Activated T-cell treated with anti-CD3 and anti-CD28 coated beads, Interleukin-2, amount 50 U/mL, for 24 hours (primary cell): Measurements from ENCODE around the gene ARHGAP42.
"Not testable (repeated sequence)": the region's sequence is repeated elsewhere in the genome, so short reads cannot be mapped to it uniquely, and the experiment has no call there.

ENCODE experiments used
- DNase-seq: peaks from one replicate; pipeline ENCODE4 v3.0.0-alpha.2; 2020
- H3K27ac Mint-ChIP-seq: 2 replicates; pipeline ENCODE4 v1.8.0; 2020; ENCODE audit warnings: mild to moderate bottlenecking, mixed read lengths
- H3K27me3 Mint-ChIP-seq: 2 replicates; pipeline ENCODE4 v1.8.0; 2020; ENCODE audit warnings: mixed read lengths
- H3K36me3 Mint-ChIP-seq: 2 replicates; pipeline ENCODE4 v1.8.0; 2020; ENCODE audit warnings: low read depth, mixed read lengths
- H3K4me1 Mint-ChIP-seq: 2 replicates; pipeline ENCODE4 v1.8.0; 2020; ENCODE audit warnings: low read depth, mixed read lengths
- H3K4me3 Mint-ChIP-seq: 2 replicates; pipeline ENCODE4 v1.8.0; 2020; ENCODE audit warnings: mild to moderate bottlenecking, moderate library complexity, mixed read lengths
- H3K9me3 Mint-ChIP-seq: 2 replicates; pipeline ENCODE4 v1.8.0; 2020; ENCODE audit warnings: mixed read lengths

ARHGAP42 gene

GRCh38 chr11:100875521-100875869, 188.4 kb downstream of the ARHGAP42 start:
- H3K36me3 Mint-ChIP-seq: no peaks in the 10 kb centered on the region
- peaks cover 7% of the 10 kb centered on the region for H3K9me3 Mint-ChIP-seq
- no peaks in the 10 kb centered on the region for H3K27me3 Mint-ChIP-seq

GRCh38 chr11:100876815-100877520, 189.9 kb downstream of the ARHGAP42 start:
- H3K36me3 Mint-ChIP-seq: no peaks in the 10 kb centered on the region
- no peak for DNase-seq
- no peak overlapping the region for H3K27ac Mint-ChIP-seq
- no peaks in the 10 kb centered on the region for H3K4me1 Mint-ChIP-seq
- H3K9me3 Mint-ChIP-seq: peaks cover 8% of the 10 kb centered on the region
- no peaks in the 10 kb centered on the region for H3K27me3 Mint-ChIP-seq
- H3K4me3 Mint-ChIP-seq: no peak overlapping the region

More at GRCh38 chr11:100875521-100875869, 188.4 kb downstream of the ARHGAP42 start:
- Mint-ChIP-seq H3K4me1 (no peaks in the 10 kb centered on the region), H3K27ac (no peak overlapping the region), H3K4me3 (no peak overlapping the region)
- no peak for DNase-seq

GRCh38 chr11:100878474-100878873, 191.4 kb downstream of the ARHGAP42 start:
- Mint-ChIP-seq H3K27ac (no peak overlapping the region), H3K4me1 (no peaks in the 10 kb centered on the region), H3K9me3 (peaks cover 9% of the 10 kb centered on the region), H3K36me3 (no peaks in the 10 kb centered on the region), H3K4me3 (no peak overlapping the region), H3K27me3 (no peaks in the 10 kb centered on the region)
- no peak for DNase-seq

GRCh38 chr11:100882957-100883356, 195.9 kb downstream of the ARHGAP42 start:
- Mint-ChIP-seq H3K9me3 (peaks cover 6% of the 10 kb centered on the region), H3K4me3 (no peak overlapping the region), H3K27me3 (no peaks in the 10 kb centered on the region), H3K36me3 (no peaks in the 10 kb centered on the region), H3K27ac (no peak overlapping the region), H3K4me1 (no peaks in the 10 kb centered on the region)
- no peak for DNase-seq

- Mint-ChIP-seq H3K36me3 (no peaks in the 10 kb centered on the region), H3K4me1 (no peaks in the 10 kb centered on the region), H3K4me3 (no peak overlapping the region), H3K27ac (no peak overlapping the region), H3K27me3 (no peaks in the 10 kb centered on the region), H3K9me3 (peaks cover 6% of the 10 kb centered on the region)
- DNase-seq: no peak
Observed at GRCh38 chr11:100883830-100884229, 196.7 kb downstream of the ARHGAP42 start.

DNA sequence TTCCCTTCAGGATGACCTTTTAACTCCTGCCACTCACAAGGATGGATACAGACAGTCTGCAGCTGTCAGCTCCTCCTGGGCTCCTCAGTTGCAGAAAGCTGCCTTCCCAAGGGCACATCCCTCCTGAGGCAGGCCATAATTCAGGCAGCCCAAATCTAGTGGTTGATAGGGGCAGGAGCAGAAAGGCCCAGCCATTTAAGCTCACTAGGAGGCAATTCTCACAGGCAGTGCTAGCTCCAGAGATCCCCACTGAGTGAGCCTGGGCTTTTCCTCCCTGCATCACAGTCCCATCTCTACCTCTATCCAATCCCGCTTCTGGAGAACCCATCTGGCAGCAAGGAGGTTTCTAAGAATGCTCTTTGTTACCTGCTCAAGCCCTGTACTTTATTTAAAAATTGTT, 200.6 kb downstream of the ARHGAP42 start:
- no peaks in the 10 kb centered on the region for H3K36me3 Mint-ChIP-seq
- H3K27ac Mint-ChIP-seq: no peak overlapping the region
- DNase-seq: no peak
- H3K4me1 Mint-ChIP-seq: no peaks in the 10 kb centered on the region
- H3K9me3 Mint-ChIP-seq: no peaks in the 10 kb centered on the region
- H3K4me3 Mint-ChIP-seq: no peak overlapping the region
- no peaks in the 10 kb centered on the region for H3K27me3 Mint-ChIP-seq

DNA sequence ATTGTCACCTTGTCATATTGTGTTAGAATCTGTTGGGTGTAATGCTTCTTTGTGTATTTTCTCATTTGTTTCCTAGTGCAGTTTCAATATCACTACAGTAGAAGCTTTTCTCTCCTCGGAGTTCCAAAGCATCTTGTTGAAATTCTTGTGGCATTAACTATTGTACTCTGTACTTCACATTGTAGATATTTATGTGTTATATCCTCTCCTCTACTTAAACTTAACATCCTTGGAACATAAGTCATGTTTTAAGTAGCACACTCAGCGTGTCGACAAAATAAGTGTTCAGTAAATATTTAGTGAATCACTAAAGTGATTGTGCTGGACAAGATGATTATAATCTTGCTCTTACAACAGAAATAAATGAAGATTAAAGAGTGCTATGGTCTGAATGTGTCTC, 201.7 kb downstream of the ARHGAP42 start:
- H3K27me3 Mint-ChIP-seq: no peaks in the 10 kb centered on the region
- H3K9me3 Mint-ChIP-seq: no peaks in the 10 kb centered on the region
- no peak for DNase-seq
- no peaks in the 10 kb centered on the region for H3K36me3 Mint-ChIP-seq
- H3K27ac Mint-ChIP-seq: no peak overlapping the region
- no peak overlapping the region for H3K4me3 Mint-ChIP-seq
- H3K4me1 Mint-ChIP-seq: no peaks in the 10 kb centered on the region

GRCh38 chr11:100889758-100890157, 202.7 kb downstream of the ARHGAP42 start:
- H3K27me3 Mint-ChIP-seq: no peaks in the 10 kb centered on the region
- no peak for DNase-seq
- no peak overlapping the region for H3K4me3 Mint-ChIP-seq
- no peaks in the 10 kb centered on the region for H3K4me1 Mint-ChIP-seq
- no peak overlapping the region for H3K27ac Mint-ChIP-seq
- no peaks in the 10 kb centered on the region for H3K36me3 Mint-ChIP-seq
- no peaks in the 10 kb centered on the region for H3K9me3 Mint-ChIP-seq

GRCh38 chr11:100890789-100891188, 203.7 kb downstream of the ARHGAP42 start:
- Mint-ChIP-seq H3K27ac (no peak overlapping the region), H3K36me3 (no peaks in the 10 kb centered on the region), H3K9me3 (no peaks in the 10 kb centered on the region), H3K27me3 (no peaks in the 10 kb centered on the region), H3K4me1 (no peaks in the 10 kb centered on the region), H3K4me3 (no peak overlapping the region)
- no peak for DNase-seq

DNA sequence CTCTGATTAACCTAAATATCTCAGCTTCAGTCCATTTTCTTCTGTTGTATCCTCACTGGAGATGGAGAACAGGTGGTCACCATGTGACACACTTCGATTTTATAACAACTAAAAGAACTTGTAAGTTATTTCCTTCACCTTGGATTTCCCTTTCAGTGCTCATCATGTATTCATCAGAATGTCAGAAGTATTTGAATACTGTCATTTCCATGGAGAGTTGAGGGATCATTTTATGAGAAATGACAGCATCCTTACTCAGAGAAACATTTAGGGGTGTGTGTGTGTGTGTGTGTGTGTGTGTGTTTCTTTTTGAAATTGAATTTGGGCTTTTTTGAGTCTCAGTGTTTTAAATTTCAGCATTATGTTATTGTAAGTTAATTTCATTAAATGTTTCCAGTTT, 205.8 kb downstream of the ARHGAP42 start:
- peaks cover 2% of the 10 kb centered on the region for H3K9me3 Mint-ChIP-seq
- H3K4me1 Mint-ChIP-seq: no peaks in the 10 kb centered on the region
- no peak overlapping the region for H3K27ac Mint-ChIP-seq
- no peaks in the 10 kb centered on the region for H3K36me3 Mint-ChIP-seq
- no peaks in the 10 kb centered on the region for H3K27me3 Mint-ChIP-seq
- no peak overlapping the region for H3K4me3 Mint-ChIP-seq
- DNase-seq: no peak

DNA sequence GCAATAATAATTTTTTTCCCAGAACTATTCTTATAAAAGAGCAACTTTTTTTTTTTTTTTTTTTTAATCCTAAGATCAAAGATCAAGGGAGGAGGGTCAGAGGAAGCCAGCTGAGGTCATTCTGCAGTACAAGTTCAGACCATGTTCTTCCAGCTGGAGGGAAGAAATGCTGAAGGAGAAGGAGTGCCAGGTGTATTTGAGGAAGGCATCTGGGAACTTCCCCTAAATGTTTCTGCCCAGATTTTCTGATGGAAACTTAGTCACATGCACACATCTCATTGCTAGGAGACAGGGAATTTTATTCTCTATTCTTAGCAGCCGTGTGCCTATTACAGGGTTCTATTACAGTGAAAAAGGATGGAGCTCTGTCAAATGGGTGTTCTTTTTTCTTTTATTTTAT, 208.4 kb downstream of the ARHGAP42 start:
- no peaks in the 10 kb centered on the region for H3K4me1 Mint-ChIP-seq
- DNase-seq: no peak
- peaks cover 2% of the 10 kb centered on the region for H3K9me3 Mint-ChIP-seq
- no peak overlapping the region for H3K27ac Mint-ChIP-seq
- no peaks in the 10 kb centered on the region for H3K36me3 Mint-ChIP-seq
- H3K27me3 Mint-ChIP-seq: no peaks in the 10 kb centered on the region
- no peak overlapping the region for H3K4me3 Mint-ChIP-seq

- H3K9me3 Mint-ChIP-seq, H3K27me3 Mint-ChIP-seq, H3K36me3 Mint-ChIP-seq, H3K27ac Mint-ChIP-seq, DNase-seq, H3K4me3 Mint-ChIP-seq, H3K4me1 Mint-ChIP-seq: not testable (repeated sequence)
Observed at GRCh38 chr11:100895976-100896375, 208.9 kb downstream of the ARHGAP42 start.

DNA sequence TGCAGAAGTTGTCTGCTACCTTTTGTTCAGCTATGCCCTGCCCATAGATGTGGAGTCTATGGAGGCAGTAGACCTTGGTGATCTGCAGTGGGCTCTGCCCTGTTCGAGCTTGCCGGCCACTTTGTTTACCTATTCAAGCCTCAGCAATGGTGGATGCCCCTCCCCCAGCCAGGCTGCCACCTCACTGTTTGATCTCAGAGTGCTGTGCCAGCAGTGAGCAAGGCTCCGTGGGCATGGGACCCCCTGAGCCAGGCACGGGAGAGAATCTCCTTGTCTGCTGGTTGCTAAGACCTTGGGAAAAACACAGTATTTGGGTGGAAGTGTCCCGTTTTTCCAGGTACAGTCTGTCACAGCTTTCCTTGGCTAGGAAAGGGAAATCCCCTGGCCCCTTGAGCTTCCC, 214.4 kb downstream of the ARHGAP42 start:
- H3K4me3 Mint-ChIP-seq, DNase-seq, H3K9me3 Mint-ChIP-seq, H3K4me1 Mint-ChIP-seq, H3K27ac Mint-ChIP-seq, H3K36me3 Mint-ChIP-seq, H3K27me3 Mint-ChIP-seq: not testable (repeated sequence)

DNA sequence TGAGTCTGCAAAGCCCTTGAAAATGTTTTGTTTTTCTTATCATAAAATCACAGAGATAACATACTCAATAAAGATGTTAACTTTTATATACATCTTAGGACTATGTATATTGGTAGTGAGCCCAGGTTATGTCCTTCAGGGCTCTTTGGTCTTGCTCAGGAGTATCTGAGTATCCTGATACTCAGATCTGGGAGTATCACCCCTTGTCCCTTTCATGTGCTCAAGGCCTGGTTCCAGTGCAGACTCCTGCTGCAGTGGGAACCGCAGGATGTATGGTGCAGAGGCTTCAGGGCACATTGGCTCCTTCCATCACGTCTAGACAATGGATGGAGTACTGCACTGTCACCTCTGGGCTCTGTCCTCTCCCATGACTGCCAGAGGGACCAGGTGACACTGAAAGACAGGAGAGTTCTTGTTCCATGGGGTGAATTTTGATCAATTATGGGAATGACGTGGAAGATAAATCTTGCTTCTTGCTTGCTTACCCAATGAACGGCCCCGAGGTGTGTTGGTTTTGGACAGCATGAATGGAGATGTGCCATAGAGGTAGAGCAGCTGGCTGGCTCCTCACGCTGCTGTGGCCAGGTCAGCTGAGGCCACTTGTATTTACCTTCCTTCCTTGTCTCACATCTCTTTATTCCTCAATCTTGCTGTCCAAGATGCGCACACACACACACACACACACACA, 215.5 kb downstream of the ARHGAP42 start:
- Mint-ChIP-seq H3K36me3 (no peaks in the 10 kb centered on the region), H3K27ac (no peak overlapping the region), H3K27me3 (no peaks in the 10 kb centered on the region), H3K9me3 (no peaks in the 10 kb centered on the region), H3K4me1 (no peaks in the 10 kb centered on the region), H3K4me3 (no peak overlapping the region)
- no peak for DNase-seq

DNA sequence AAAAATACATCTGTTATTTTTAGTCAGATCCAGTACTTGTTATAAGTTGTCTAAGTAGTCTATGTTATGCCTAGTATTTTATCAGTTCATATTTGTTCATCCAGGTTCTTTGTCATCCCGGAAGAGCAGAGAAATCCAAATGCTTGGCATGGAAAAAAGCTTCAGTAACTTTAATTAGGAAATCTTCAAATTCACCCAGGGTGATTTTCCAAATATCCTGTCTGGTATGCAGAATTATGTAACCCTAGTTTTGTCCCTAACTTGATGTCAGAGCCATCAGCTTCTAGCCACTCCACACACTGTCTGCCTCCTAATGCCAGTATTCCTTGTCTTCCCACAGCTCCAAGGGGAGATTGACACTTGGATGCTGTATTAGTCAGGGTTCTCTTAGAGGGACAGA, 216.2 kb downstream of the ARHGAP42 start:
- Mint-ChIP-seq H3K9me3 (no peaks in the 10 kb centered on the region), H3K27ac (no peak overlapping the region), H3K27me3 (no peaks in the 10 kb centered on the region), H3K4me1 (no peaks in the 10 kb centered on the region), H3K4me3 (no peak overlapping the region), H3K36me3 (no peaks in the 10 kb centered on the region)
- DNase-seq: no peak
